Karpas-422 (cell line): ENCODE data around the gene HIPK2. TPM values are rescaled to one million over a fixed set of nuclear protein-coding genes. Genes with fewer than 3 reads are reported as not detected.

Source experiments
- DNase-seq: peaks from one replicate; pipeline ENCODE4 v3.0.0-alpha.2; 2015
- H2AFZ ChIP-seq: fragments of 200-600 bp; sonication (generic); 2 replicates; pipeline ENCODE4 v1.6.1; 2014; ENCODE audit warnings: antibody characterized with exemption, low read length, mixed read lengths
- H3K27ac ChIP-seq: fragments of 200-600 bp; sonication (generic); 2 replicates; pipeline ENCODE4 v1.5.1; 2014; ENCODE audit warnings: mild to moderate bottlenecking, low read length, moderate library complexity
- H3K27me3 ChIP-seq: fragments of 200-600 bp; sonication (generic); 2 replicates; pipeline ENCODE4 v1.6.1; 2014; ENCODE audit warnings: low read length, mixed read lengths
- H3K36me3 ChIP-seq: fragments of 200-600 bp; sonication (generic); 2 replicates; pipeline ENCODE4 v1.6.1; 2014; ENCODE audit warnings: low read length, mixed read lengths; ENCODE audit not compliant: insufficient read depth
- H3K4me1 ChIP-seq: fragments of 200-600 bp; sonication (generic); 2 replicates; pipeline ENCODE4 v1.6.1; 2014; ENCODE audit warnings: mild to moderate bottlenecking, low read length, mixed read lengths
- H3K4me2 ChIP-seq: fragments of 200-600 bp; sonication (generic); 2 replicates; pipeline ENCODE4 v1.6.1; 2014; ENCODE audit warnings: low read length, low read depth, mild to moderate bottlenecking; ENCODE audit not compliant: poor library complexity, severe bottlenecking
- H3K4me3 ChIP-seq: fragments of 200-600 bp; sonication (generic); 2 replicates; pipeline ENCODE4 v1.5.1; 2014; ENCODE audit warnings: mild to moderate bottlenecking, antibody characterized with exemption, low read length, mixed read lengths
- H3K79me2 ChIP-seq: fragments of 200-600 bp; sonication (generic); 2 replicates; pipeline ENCODE4 v1.6.1; 2014; ENCODE audit warnings: mild to moderate bottlenecking, low read length, mixed read lengths
- H3K9ac ChIP-seq: fragments of 200-600 bp; sonication (generic); 2 replicates; pipeline ENCODE4 v1.6.0; 2014; ENCODE audit warnings: low read length
- H3K9me2 ChIP-seq: fragments of 200-600 bp; sonication (generic), shearing (Covaris generic); replicated peaks from 2 replicates; pipeline ENCODE4 v1.6.0; 2014; ENCODE audit warnings: mild to moderate bottlenecking, low read length, moderate library complexity; ENCODE audit not compliant: insufficient read depth
- H3K9me3 ChIP-seq: fragments of 300-700, 200-600 bp; sonication (generic); 2 replicates; pipeline ENCODE4 v1.6.1; 2014; ENCODE audit warnings: low read length, mixed read lengths
- H4K20me1 ChIP-seq: fragments of 200-600 bp; sonication (generic); 2 replicates; pipeline ENCODE4 v1.6.1; 2014; ENCODE audit warnings: mild to moderate bottlenecking, antibody characterized with exemption, low read length, low read depth; ENCODE audit not compliant: insufficient read depth
- total RNA-seq: library from RNA; depleted of rRNA; stranded (reverse); fragments of >200 nt; shearing (Covaris generic); gene quantifications from 2 replicates; pipeline ENCODE4 v1.2.3, GENCODE V29; 2014; ENCODE audit warnings: low replicate concordance

Gene HIPK2
- total RNA-seq, 1 experiment from 2014 or later = not detected

DNA sequence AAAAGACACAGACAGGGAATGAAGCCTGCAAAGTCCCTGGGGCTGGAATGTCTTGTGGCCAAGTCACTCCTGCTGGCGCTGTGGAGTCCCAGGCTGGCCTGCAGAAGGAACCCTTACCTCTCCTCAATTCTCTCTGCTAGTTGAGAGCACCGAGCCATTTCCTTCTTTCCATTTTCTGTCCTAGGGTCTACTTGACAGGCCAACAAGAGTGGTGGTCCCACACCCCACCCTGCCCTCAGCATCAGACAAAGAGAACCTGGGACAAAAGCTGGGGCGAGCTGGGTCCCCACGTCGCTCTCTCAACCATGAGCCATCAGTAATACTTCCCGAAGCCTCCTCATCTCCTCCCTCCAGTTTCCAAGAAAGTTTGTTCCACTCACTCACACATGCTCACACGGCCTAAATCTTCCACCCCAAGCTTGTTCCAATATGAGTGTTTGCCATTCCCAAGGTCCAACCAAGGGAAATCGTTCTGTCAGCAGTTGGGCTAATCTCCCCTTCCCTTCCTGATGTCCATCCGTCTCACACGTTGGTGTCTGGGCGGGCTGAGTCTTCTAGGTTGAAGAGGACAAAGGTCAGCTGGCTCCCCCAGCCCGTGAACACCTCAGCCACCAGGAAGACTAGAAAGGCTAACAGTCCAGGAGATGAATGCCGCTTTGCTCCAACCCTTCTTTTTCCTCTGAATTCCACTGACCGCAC is 210.0 kb downstream of the HIPK2 start:
- H3K36me3 ChIP-seq = no peaks in the 10 kb centered on the region
- H2AFZ ChIP-seq = no peak overlapping the region
- H3K4me3 ChIP-seq = no peak overlapping the region
- H3K9me2 ChIP-seq = no peaks in the 10 kb centered on the region
- H3K9ac ChIP-seq = no peak overlapping the region
- DNase-seq = no peak
- no peaks in the 10 kb centered on the region for H3K27me3 ChIP-seq
- H3K4me1 ChIP-seq = no peaks in the 10 kb centered on the region
- H3K27ac ChIP-seq = no peak overlapping the region
- no peaks in the 10 kb centered on the region for H3K9me3 ChIP-seq
- no peak overlapping the region for H3K4me2 ChIP-seq
- H4K20me1 ChIP-seq = no peaks in the 10 kb centered on the region
- H3K79me2 ChIP-seq = no peaks in the 10 kb centered on the region

- H3K9me3 ChIP-seq = no peaks in the 10 kb centered on the region
- no peak overlapping the region for H3K27ac ChIP-seq
- no peak overlapping the region for H2AFZ ChIP-seq
- no peak for DNase-seq
- H3K4me3 ChIP-seq = no peak overlapping the region
- H3K4me2 ChIP-seq = no peak overlapping the region
- H3K36me3 ChIP-seq = no peaks in the 10 kb centered on the region
- no peaks in the 10 kb centered on the region for H4K20me1 ChIP-seq
- H3K27me3 ChIP-seq = no peaks in the 10 kb centered on the region
- no peak overlapping the region for H3K9ac ChIP-seq
- H3K4me1 ChIP-seq = no peaks in the 10 kb centered on the region
- no peaks in the 10 kb centered on the region for H3K79me2 ChIP-seq
- H3K9me2 ChIP-seq = no peaks in the 10 kb centered on the region
Observed at GRCh38 chr7:139566736-139567646, 210.8 kb downstream of the HIPK2 start.

- H3K4me2 ChIP-seq = no peak overlapping the region
- H3K27ac ChIP-seq = no peak overlapping the region
- H3K9me2 ChIP-seq = no peaks in the 10 kb centered on the region
- H3K4me3 ChIP-seq = no peak overlapping the region
- no peaks in the 10 kb centered on the region for H3K4me1 ChIP-seq
- no peaks in the 10 kb centered on the region for H4K20me1 ChIP-seq
- no peaks in the 10 kb centered on the region for H3K9me3 ChIP-seq
- no peaks in the 10 kb centered on the region for H3K36me3 ChIP-seq
- no peaks in the 10 kb centered on the region for H3K79me2 ChIP-seq
- H3K27me3 ChIP-seq = no peaks in the 10 kb centered on the region
- H3K9ac ChIP-seq = no peak overlapping the region
- H2AFZ ChIP-seq = no peak overlapping the region
- DNase-seq = no peak
Observed at GRCh38 chr7:139566075-139566474, 211.7 kb downstream of the HIPK2 start.

- Histone ChIP-seq H3K4me1 (no peaks in the 10 kb centered on the region), H3K4me3 (no peak overlapping the region)
Observed at GRCh38 chr7:139563856-139564255, 213.9 kb downstream of the HIPK2 start.

DNA sequence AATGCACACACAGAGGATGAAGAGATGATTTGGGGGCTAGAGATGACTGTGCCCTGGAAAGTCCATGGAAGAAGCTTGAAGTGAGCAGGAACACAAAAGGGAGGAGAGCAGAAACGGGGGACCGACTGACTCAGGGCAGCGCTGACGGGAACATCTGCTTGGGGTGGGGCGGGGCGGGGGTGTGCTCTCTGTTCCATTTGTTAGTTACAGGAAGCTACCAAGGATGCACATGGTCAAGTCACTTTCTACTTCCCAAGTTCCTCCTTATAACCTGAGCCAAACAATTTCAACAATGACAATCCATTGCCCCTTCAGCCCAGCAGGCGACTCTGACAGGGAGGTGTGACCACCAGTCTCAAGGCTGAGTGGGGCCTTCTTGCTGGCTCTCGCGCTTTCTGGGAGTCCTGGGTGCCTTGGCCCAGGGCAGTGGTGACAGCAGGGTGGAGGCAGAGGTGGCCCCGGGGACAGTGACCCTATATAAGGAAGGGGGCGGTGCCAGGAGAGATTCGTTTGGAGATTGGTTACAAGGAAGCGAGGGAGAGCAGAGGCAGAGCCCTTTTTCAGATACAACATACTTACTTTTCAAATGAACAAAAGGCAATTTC is 214.7 kb downstream of the HIPK2 start:
- H3K4me3 ChIP-seq = no peak overlapping the region
- H3K27me3 ChIP-seq = no peaks in the 10 kb centered on the region
- no peaks in the 10 kb centered on the region for H3K9me3 ChIP-seq
- no peak for DNase-seq
- no peaks in the 10 kb centered on the region for H4K20me1 ChIP-seq
- H3K79me2 ChIP-seq = no peaks in the 10 kb centered on the region
- H3K4me1 ChIP-seq = no peaks in the 10 kb centered on the region
- H2AFZ ChIP-seq = no peak overlapping the region
- no peak overlapping the region for H3K9ac ChIP-seq
- no peak overlapping the region for H3K27ac ChIP-seq
- H3K36me3 ChIP-seq = no peaks in the 10 kb centered on the region
- no peaks in the 10 kb centered on the region for H3K9me2 ChIP-seq
- H3K4me2 ChIP-seq = no peak overlapping the region

More at GRCh38 chr7:139563856-139564255, 213.9 kb downstream of the HIPK2 start:
- Histone ChIP-seq H3K9me3 (no peaks in the 10 kb centered on the region), H3K4me2 (no peak overlapping the region), H4K20me1 (no peaks in the 10 kb centered on the region), H2AFZ (no peak overlapping the region), H3K9ac (no peak overlapping the region), H3K27me3 (no peaks in the 10 kb centered on the region), H3K79me2 (no peaks in the 10 kb centered on the region), H3K9me2 (no peaks in the 10 kb centered on the region), H3K36me3 (no peaks in the 10 kb centered on the region), H3K27ac (no peak overlapping the region)
- no peak for DNase-seq

GRCh38 chr7:139562491-139562890 is 215.3 kb downstream of the HIPK2 start:
- Histone ChIP-seq H4K20me1 (no peaks in the 10 kb centered on the region), H3K27me3 (no peaks in the 10 kb centered on the region), H2AFZ (no peak overlapping the region), H3K9me2 (no peaks in the 10 kb centered on the region), H3K4me3 (no peak overlapping the region), H3K9me3 (no peaks in the 10 kb centered on the region), H3K9ac (no peak overlapping the region), H3K36me3 (no peaks in the 10 kb centered on the region), H3K79me2 (no peaks in the 10 kb centered on the region), H3K4me1 (no peaks in the 10 kb centered on the region), H3K4me2 (no peak overlapping the region), H3K27ac (no peak overlapping the region)
- no peak for DNase-seq

DNA sequence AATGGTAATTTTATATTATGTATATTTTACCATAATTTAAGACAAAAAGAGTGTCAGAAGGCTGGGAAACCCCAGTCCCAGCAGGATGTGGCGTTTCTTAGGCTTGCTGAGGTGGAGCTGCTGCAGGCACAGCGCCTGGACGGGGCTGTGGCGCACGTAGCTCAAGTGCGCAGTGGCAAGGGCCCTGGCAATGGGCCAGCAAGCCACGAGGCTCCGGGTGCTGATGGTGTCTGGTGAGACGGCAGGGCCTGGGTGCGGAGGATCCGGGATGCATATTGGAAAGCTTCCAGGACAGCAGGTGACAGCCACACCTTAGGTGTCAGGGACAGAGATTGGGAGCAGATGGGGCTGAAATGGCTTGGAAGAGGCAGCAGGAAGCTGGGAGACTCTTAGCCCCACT is 217.1 kb downstream of the HIPK2 start:
- Histone ChIP-seq H3K9me3 (no peaks in the 10 kb centered on the region), H2AFZ (no peak overlapping the region)
- DNase-seq = no peak

DNA sequence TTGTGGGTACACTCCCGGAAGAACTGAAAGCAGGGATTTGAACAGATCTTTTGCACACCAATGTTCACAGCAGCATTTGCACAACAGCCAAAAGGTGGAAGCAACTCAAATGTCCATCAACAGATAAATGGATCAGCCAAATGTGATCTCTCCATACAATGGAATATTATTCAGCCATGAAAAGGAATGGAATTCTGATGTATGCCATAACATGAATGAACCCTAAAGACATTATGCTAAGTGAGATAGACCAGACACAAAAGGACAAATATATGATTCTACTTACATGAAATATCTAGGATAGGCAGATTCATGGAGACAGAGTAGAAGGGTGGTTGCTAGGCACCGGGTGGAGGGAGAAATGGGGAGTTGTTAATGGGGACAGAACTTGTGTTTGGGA is 217.6 kb downstream of the HIPK2 start:
- H3K4me3 ChIP-seq = no peak overlapping the region
- no peaks in the 10 kb centered on the region for H3K4me1 ChIP-seq
- H3K79me2 ChIP-seq = no peaks in the 10 kb centered on the region
- no peak overlapping the region for H3K27ac ChIP-seq
- no peak for DNase-seq
- H3K9me2 ChIP-seq = no peaks in the 10 kb centered on the region
- H3K9ac ChIP-seq = no peak overlapping the region
- H2AFZ ChIP-seq = no peak overlapping the region
- H3K9me3 ChIP-seq = no peaks in the 10 kb centered on the region
- no peak overlapping the region for H3K4me2 ChIP-seq
- no peaks in the 10 kb centered on the region for H3K36me3 ChIP-seq
- no peaks in the 10 kb centered on the region for H4K20me1 ChIP-seq
- H3K27me3 ChIP-seq = no peaks in the 10 kb centered on the region

More for the DNA sequence above, 217.1 kb downstream of the HIPK2 start:
- no peaks in the 10 kb centered on the region for H3K36me3 ChIP-seq
- H3K4me1 ChIP-seq = no peaks in the 10 kb centered on the region
- no peaks in the 10 kb centered on the region for H3K79me2 ChIP-seq
- H3K4me3 ChIP-seq = no peak overlapping the region
- H3K27ac ChIP-seq = no peak overlapping the region
- H3K9me2 ChIP-seq = no peaks in the 10 kb centered on the region
- H3K4me2 ChIP-seq = no peak overlapping the region
- no peaks in the 10 kb centered on the region for H3K27me3 ChIP-seq
- no peaks in the 10 kb centered on the region for H4K20me1 ChIP-seq
- H3K9ac ChIP-seq = no peak overlapping the region
